Fibroblast of lung (primary cell): ENCODE measurements around the gene PSG3. TPM values are rescaled to one million over a fixed set of nuclear protein-coding genes. Genes with fewer than 3 reads are reported as not detected.
"Not testable (repeated sequence)": the region's sequence is repeated elsewhere in the genome, so short reads cannot be mapped to it uniquely, and the experiment has no call there.

Experiments used
- DNase-seq, 2 donors: peaks; one replicate each; pipeline versions ENCODE4 v3.0.0 to v3.0.0-alpha.2; 2010; ENCODE audit warnings: low read depth in 2 of 2
- H2AFZ ChIP-seq: 2 replicates; pipeline ENCODE4 v1.5.1; 2012; ENCODE audit warnings: low read length, control low read depth, inconsistent platforms
- H3K27ac ChIP-seq: 2 replicates; pipeline ENCODE4 v1.5.1; 2011; ENCODE audit warnings: low read length, control low read depth; ENCODE audit not compliant: insufficient read depth
- H3K27me3 ChIP-seq: 2 replicates; pipeline ENCODE4 v1.5.1; 2011; ENCODE audit warnings: mild to moderate bottlenecking, low read length; ENCODE audit not compliant: control insufficient read depth, insufficient read depth
- H3K36me3 ChIP-seq: 2 replicates; pipeline ENCODE4 v1.5.1; 2011; ENCODE audit warnings: low read length; ENCODE audit not compliant: control insufficient read depth, insufficient read depth
- H3K4me1 ChIP-seq: 2 replicates; pipeline ENCODE4 v1.5.1; 2011; ENCODE audit warnings: low read length; ENCODE audit not compliant: control insufficient read depth, insufficient read depth; ENCODE audit errors: extremely low read depth
- H3K4me2 ChIP-seq: 2 replicates; pipeline ENCODE4 v1.5.1; 2011; ENCODE audit warnings: low read length, control low read depth; ENCODE audit not compliant: insufficient read depth; ENCODE audit errors: extremely low read depth
- H3K4me3 ChIP-seq, 4 experiments: fragments of 200-600 bp in 1 of 4; sonication (generic) in 1 of 4; replicated peaks in 1 of 4; 2 replicates each; pipeline ENCODE4 v1.5.1; 2011 to 2016; ENCODE audit warnings: low read length in 4 of 4, low read depth in 3 of 4, mild to moderate bottlenecking in 3 of 4, control low read depth in 2 of 4, inconsistent platforms in 1 of 4, mixed read lengths in 1 of 4; ENCODE audit not compliant: insufficient read depth in 1 of 4; ENCODE audit errors: control extremely low read depth in 1 of 4
- H3K79me2 ChIP-seq: 2 replicates; pipeline ENCODE4 v1.5.1; 2012; ENCODE audit warnings: mild to moderate bottlenecking, low read length, inconsistent platforms; ENCODE audit not compliant: control insufficient read depth, insufficient read depth
- H3K9ac ChIP-seq: 2 replicates; pipeline ENCODE4 v1.5.1; 2011; ENCODE audit warnings: mild to moderate bottlenecking, low read length, control low read depth; ENCODE audit not compliant: insufficient read depth
- H3K9me3 ChIP-seq: 2 replicates; pipeline ENCODE4 v1.5.1; 2012; ENCODE audit warnings: low read depth, low read length; ENCODE audit not compliant: control insufficient read depth, insufficient read depth
- H4K20me1 ChIP-seq: 2 replicates; pipeline ENCODE4 v1.5.1; 2011; ENCODE audit warnings: low read length; ENCODE audit not compliant: control insufficient read depth, insufficient read depth; ENCODE audit errors: extremely low read depth
- EZH2 ChIP-seq: IDR thresholded peaks from 2 replicates; pipeline ENCODE4 v1.5.1; 2012; ENCODE audit warnings: low read length, control low read depth, mild to moderate bottlenecking; ENCODE audit errors: missing control alignments
- polyA plus RNA-seq, 2 donors: library from polyadenylated mRNA; depleted of rRNA in 1 of 2; stranded (reverse) in 1 of 2; unstranded in 1 of 2; fragments of >200 nt; gene quantifications; 2 replicates each; pipeline ENCODE4 v1.2.1, GENCODE V29; 2011 to 2012; ENCODE audit warnings: missing spikeins in 1 of 2
- total RNA-seq: library from RNA; depleted of rRNA; stranded (reverse); fragments of >200 nt; gene quantifications from 2 replicates; pipeline ENCODE4 v1.2.1, GENCODE V29; 2014
- TF ChIP-seq, protein P1 (sequence below), 2 donors: IDR thresholded peaks in 1 of 2; conservative IDR thresholded peaks in 1 of 2; 1 replicate in 1 of 2; 2 replicates in 1 of 2; pipeline ENCODE4 v1.5.1; 2011 to 2012; ENCODE audit warnings: low read length in 2 of 2, control low read depth in 1 of 2, inconsistent platforms in 1 of 2, low read depth in 1 of 2, mild to moderate bottlenecking in 1 of 2

Gene PSG3
- total and polyA plus RNA-seq, 2 donors (not counting 1 experiment from before 2014, with no cell fraction given) = 0.51 TPM; not detected in 1

DNA sequence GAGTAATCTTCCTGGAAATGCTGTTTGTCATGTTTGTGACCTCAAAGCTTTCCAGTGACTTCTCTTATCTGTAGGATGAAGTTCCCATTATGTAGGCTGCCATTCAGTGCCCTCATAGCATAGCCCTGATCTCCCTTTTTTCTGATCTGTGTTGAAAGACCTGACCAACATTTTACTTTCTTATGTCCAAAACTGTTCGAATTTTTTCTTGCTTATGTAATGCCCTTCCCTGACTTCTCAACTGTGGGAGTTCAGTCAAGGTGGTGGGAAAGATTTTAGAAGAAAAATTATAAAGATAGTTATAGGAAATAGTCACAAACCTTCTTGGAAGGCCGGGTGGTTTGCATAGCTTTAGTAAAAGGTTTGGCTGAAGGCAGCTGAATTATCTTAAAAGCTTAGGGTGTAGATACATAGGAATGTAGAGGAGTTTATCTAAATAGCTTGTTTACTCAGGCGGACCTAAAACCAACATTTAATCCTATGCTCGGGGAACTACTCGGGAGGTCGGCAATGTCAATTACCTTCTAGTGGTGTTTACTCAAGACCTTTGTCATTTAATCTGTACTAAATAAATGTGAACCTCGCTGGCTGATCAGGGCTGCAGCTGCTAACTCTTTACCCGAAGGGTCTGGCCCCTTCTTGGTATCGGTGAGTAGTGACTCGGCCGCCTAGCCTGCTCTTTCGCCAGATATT, 44.3 kb downstream of the PSG3 start:
- Histone ChIP-seq H3K4me2 (no peak overlapping the region), H3K4me3 (no peak overlapping the region), H2AFZ (no peak overlapping the region), H3K9me3 (no peaks in the 10 kb centered on the region), H3K4me1 (no peaks in the 10 kb centered on the region), H3K79me2 (no peaks in the 10 kb centered on the region), H3K9ac (no peak overlapping the region), H4K20me1 (no peaks in the 10 kb centered on the region), H3K27me3 (peaks cover 11% of the 10 kb centered on the region), H3K36me3 (no peaks in the 10 kb centered on the region), H3K27ac (no peak overlapping the region)
- TF ChIP-seq, protein P1, sequence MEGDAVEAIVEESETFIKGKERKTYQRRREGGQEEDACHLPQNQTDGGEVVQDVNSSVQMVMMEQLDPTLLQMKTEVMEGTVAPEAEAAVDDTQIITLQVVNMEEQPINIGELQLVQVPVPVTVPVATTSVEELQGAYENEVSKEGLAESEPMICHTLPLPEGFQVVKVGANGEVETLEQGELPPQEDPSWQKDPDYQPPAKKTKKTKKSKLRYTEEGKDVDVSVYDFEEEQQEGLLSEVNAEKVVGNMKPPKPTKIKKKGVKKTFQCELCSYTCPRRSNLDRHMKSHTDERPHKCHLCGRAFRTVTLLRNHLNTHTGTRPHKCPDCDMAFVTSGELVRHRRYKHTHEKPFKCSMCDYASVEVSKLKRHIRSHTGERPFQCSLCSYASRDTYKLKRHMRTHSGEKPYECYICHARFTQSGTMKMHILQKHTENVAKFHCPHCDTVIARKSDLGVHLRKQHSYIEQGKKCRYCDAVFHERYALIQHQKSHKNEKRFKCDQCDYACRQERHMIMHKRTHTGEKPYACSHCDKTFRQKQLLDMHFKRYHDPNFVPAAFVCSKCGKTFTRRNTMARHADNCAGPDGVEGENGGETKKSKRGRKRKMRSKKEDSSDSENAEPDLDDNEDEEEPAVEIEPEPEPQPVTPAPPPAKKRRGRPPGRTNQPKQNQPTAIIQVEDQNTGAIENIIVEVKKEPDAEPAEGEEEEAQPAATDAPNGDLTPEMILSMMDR (conservative IDR thresholded peaks at IDR 0.05 in 1 of 2, IDR thresholded peaks at IDR 0.05 in 1 of 2; ENCODE audit: low read depth in 1 of 2, low read length in 2 of 2) = no peak
- TF ChIP-seq EZH2 = no peak
- no peak for DNase-seq

DNA sequence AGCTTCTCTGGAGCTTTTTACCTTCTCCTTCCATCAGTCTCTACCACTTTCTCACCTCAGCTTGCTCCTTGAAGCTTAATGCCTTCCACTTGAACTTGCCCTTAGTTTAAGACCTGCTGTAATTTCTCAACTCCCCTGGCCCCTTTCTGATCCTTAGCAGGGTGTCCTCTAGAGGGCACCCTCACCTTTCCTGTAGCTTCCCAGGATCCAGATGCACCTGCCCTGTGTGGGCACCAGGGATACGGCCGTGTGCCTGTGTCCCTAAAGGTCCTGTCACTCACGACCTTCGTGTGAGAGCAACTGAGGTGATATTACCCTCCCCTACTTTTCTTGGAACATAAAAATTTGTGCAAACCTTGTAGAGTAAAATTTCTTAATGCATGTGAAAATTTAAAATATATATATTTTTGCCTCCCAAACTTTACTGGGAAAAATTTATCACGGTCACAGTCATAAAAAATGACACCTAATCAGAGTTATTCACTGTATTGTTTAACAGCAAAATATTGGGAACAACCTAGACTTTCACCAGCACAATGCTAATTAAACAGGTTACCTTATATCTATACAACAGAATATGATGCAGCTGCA, 46.4 kb downstream of the PSG3 start:
- peak; percentile 32 to 33 for DNase-seq
- Histone ChIP-seq H3K4me1 (no peaks in the 10 kb centered on the region), H3K4me3 (no peak overlapping the region), H3K27ac (no peak overlapping the region), H3K9me3 (no peaks in the 10 kb centered on the region), H3K4me2 (no peak overlapping the region), H3K79me2 (no peaks in the 10 kb centered on the region), H2AFZ (no peak overlapping the region), H3K27me3 (peaks cover 6% of the 10 kb centered on the region), H3K9ac (no peak overlapping the region), H4K20me1 (no peaks in the 10 kb centered on the region), H3K36me3 (no peaks in the 10 kb centered on the region)
- no peak for TF ChIP-seq EZH2
- TF ChIP-seq, protein P1 (conservative IDR thresholded peaks at IDR 0.05 in 1 of 2, IDR thresholded peaks at IDR 0.05 in 1 of 2; ENCODE audit: low read depth in 1 of 2, low read length in 2 of 2) = peak; percentile 62 to 76

DNA sequence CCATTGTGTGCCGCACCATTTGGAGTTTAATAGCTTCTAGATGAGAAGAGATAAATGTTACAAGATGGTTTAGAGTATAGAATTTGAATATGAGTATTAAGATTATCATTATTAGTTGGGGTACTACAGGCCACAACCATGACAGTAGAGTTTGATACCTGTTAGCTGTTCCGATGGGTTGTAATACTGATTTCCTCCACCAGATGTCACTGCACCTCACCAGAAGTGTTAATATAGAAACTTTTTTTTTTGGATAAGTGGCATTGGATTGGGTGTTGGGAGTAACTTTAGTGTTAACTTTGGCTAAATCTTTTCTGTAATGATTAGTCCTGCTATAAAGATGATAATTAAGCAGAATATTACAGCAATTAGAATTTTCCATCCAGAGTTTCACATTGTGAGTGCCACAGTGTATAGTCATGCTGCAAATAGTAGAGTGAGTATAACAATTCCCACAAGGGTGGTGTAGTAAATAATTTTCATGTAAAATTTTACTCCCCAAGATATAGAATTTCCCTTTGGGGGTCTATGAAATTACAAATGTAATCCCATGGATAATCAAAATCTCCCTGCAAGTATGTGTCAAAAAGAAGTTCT, 56.3 kb downstream of the PSG3 start:
- Histone ChIP-seq H3K27me3 (no peaks in the 10 kb centered on the region), H3K9me3 (no peaks in the 10 kb centered on the region), H3K4me2 (no peak overlapping the region), H2AFZ (no peak overlapping the region), H3K79me2 (no peaks in the 10 kb centered on the region), H3K4me3 (no peak overlapping the region), H4K20me1 (no peaks in the 10 kb centered on the region), H3K27ac (no peak overlapping the region), H3K4me1 (no peaks in the 10 kb centered on the region), H3K36me3 (no peaks in the 10 kb centered on the region), H3K9ac (no peak overlapping the region)
- DNase-seq = peak; percentile 12 to 44
- TF ChIP-seq EZH2 = no peak
- TF ChIP-seq, protein P1 (conservative IDR thresholded peaks at IDR 0.05 in 1 of 2, IDR thresholded peaks at IDR 0.05 in 1 of 2; ENCODE audit: low read depth in 1 of 2, low read length in 2 of 2) = peak; percentile 73

DNA sequence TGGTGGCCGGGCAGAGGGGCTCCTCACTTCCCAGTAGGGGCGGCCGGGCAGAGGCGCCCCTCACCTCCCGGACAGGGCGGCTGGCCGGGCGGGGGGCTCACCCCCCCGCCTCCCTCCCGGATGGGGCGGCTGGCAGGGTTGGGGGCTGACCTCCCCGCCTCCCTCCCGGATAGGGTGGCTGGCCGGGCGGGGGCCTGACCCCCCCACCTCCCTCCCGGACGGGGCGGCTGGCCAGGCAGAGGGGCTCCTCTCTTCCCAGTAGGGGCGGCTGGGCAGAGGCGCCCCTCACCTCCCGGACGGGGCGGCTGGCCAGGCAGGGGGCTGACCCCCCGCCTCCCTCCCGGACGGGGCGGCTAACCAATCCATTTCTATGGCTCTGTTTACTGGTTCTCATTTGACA, 64.0 kb downstream of the PSG3 start:
- not testable (repeated sequence) for H3K27me3 ChIP-seq, H3K4me2 ChIP-seq, DNase-seq, H3K9ac ChIP-seq, H3K27ac ChIP-seq, H3K4me3 ChIP-seq, H2AFZ ChIP-seq, H4K20me1 ChIP-seq, H3K9me3 ChIP-seq, H3K79me2 ChIP-seq, H3K4me1 ChIP-seq, H3K36me3 ChIP-seq
